ENCODE measurements around the gene SYTL5. TPM values are rescaled to one million over a fixed set of nuclear protein-coding genes. Genes with fewer than 3 reads are reported as not detected.

SYTL5 gene
- total RNA-seq, 3 donors from 2014 or later, result 0.80 to 10.0 (median 3.9) TPM

DNA sequence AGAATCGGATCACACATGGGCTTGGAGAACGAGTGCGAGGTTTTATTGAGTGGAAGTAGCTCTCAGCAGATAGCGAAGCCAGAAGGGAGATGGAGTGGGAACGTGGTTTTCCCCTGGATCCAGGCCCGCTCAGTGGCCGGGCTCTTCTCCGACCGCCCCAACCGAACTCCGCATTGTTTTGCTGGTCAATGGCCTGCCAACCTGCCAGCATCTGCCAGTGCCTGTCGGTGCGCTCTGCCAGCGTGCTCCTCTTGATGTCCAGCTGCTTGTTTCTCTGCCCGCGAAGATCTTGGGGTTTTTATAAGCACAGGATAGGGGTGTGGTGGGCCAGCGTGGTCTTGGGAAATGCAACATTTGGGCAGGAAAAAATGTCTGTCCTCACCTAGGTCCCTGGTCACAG lies 5.6 kb upstream of the SYTL5 start:
- no peak overlapping the region for H3K27ac ChIP-seq
- no peaks in the 10 kb centered on the region for H3K36me3 ChIP-seq
- no peak for DNase-seq (ENCODE audit: low spot score in 2 of 2)
- no peaks in the 10 kb centered on the region for H3K4me1 ChIP-seq
- intact Hi-C loops (cut with DNase I; ENCODE audit: low total_unique reads), result no loop called here
- TF ChIP-seq, protein P1, sequence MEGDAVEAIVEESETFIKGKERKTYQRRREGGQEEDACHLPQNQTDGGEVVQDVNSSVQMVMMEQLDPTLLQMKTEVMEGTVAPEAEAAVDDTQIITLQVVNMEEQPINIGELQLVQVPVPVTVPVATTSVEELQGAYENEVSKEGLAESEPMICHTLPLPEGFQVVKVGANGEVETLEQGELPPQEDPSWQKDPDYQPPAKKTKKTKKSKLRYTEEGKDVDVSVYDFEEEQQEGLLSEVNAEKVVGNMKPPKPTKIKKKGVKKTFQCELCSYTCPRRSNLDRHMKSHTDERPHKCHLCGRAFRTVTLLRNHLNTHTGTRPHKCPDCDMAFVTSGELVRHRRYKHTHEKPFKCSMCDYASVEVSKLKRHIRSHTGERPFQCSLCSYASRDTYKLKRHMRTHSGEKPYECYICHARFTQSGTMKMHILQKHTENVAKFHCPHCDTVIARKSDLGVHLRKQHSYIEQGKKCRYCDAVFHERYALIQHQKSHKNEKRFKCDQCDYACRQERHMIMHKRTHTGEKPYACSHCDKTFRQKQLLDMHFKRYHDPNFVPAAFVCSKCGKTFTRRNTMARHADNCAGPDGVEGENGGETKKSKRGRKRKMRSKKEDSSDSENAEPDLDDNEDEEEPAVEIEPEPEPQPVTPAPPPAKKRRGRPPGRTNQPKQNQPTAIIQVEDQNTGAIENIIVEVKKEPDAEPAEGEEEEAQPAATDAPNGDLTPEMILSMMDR (IDR thresholded peaks at IDR 0.05), result no peak
- no peak for TF ChIP-seq POLR2A (IDR thresholded peaks at IDR 0.05)
- no peak for TF ChIP-seq POLR2AphosphoS5 (IDR thresholded peaks at IDR 0.05)
- no peaks in the 10 kb centered on the region for H3K9me3 ChIP-seq
- H3K4me3 ChIP-seq, result no peak overlapping the region
- H3K27me3 ChIP-seq, result peaks cover 0 to 24% of the 10 kb centered on the region in 2 donors

DNA sequence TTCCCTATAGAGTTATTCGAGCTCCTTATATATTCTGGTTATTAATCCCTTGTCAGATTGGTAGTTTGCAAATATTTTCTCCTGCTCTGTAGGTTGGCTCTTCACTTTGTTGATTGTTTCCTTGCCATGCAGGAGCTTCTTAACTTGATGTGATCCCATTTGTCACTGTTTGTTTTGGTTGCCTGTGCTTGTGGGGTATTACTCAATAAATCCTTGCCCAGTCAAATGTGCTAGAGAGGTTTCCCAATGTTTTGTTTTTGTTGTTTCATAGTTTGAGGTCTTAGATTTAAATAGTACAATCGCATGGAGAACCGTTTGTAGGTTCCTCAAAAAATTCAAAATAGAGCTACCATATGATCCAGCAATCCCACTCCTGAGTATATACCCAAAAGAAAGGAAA lies 2.3 kb upstream of the SYTL5 start:
- TF ChIP-seq POLR2A (IDR thresholded peaks at IDR 0.05), result no peak
- TF ChIP-seq POLR2AphosphoS5 (IDR thresholded peaks at IDR 0.05), result no peak
- TF ChIP-seq, protein P1 (IDR thresholded peaks at IDR 0.05), result no peak
- H3K27ac ChIP-seq, result no peak overlapping the region
- intact Hi-C loops (cut with DNase I; ENCODE audit: low total_unique reads), result no loop called here
- no peak for DNase-seq (ENCODE audit: low spot score in 2 of 2)
- H3K4me3 ChIP-seq, result no peak overlapping the region
- H3K9me3 ChIP-seq, result no peaks in the 10 kb centered on the region
- no peaks in the 10 kb centered on the region for H3K36me3 ChIP-seq
- no peaks in the 10 kb centered on the region for H3K4me1 ChIP-seq
- H3K27me3 ChIP-seq, result no peaks in the 10 kb centered on the region

DNA sequence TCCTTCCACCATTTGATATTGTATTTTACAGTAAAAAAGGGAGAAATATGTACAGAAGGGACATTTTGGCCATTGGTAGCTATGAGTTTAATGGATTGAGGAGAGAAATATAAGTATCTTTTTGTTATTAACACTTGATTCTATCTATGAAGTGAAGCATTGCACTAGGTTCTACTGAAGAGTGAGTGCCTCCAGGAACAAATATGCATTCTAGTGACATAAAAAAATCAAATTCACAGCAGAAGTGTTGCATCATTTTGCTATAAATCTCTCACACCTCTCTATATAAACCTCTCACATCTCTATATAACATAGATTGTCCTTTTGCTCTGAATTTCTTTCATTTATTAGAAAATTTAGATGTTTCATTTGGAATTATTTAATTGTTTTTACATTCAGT lies 425 bp downstream of the SYTL5 start:
- Histone ChIP-seq H3K36me3 (no peaks in the 10 kb centered on the region), H3K4me3 (no peak overlapping the region), H3K27me3 (peaks cover 0 to 8% of the 10 kb centered on the region in 2 donors), H3K27ac (no peak overlapping the region), H3K9me3 (no peaks in the 10 kb centered on the region), H3K4me1 (no peaks in the 10 kb centered on the region)
- DNase-seq (ENCODE audit: low spot score in 2 of 2), result no peak
- TF ChIP-seq POLR2AphosphoS5 (IDR thresholded peaks at IDR 0.05) (no peak), POLR2A (IDR thresholded peaks at IDR 0.05) (no peak)
- TF ChIP-seq, protein P1 (IDR thresholded peaks at IDR 0.05), result no peak
- intact Hi-C loops (cut with DNase I; ENCODE audit: low total_unique reads), result no loop called here

DNA sequence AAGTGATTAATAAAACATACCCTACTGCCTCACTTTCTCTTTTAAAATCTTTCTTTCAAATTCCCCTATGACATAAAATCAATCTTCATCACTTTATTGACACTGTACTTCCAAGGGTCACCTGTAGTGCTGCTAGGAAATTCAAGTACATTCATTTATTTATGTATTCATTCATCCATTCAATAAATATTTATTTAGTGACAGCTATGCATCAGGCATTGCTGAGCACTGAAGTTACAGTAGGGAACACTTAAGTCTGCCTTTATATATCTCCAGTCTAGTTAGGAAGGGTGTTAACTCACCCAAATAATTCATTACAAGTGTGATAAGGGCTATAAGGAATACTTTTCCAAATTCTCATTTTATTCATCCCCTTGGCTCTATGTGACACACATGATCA lies 2.3 kb downstream of the SYTL5 start:
- Histone ChIP-seq H3K27ac (no peak overlapping the region), H3K4me1 (no peaks in the 10 kb centered on the region), H3K4me3 (no peak overlapping the region), H3K27me3 (peaks cover 0 to 8% of the 10 kb centered on the region in 2 donors), H3K36me3 (no peaks in the 10 kb centered on the region), H3K9me3 (no peaks in the 10 kb centered on the region)
- intact Hi-C loops (cut with DNase I; ENCODE audit: low total_unique reads), result no loop called here
- no peak for DNase-seq (ENCODE audit: low spot score in 2 of 2)
- TF ChIP-seq POLR2AphosphoS5 (IDR thresholded peaks at IDR 0.05) (no peak), POLR2A (IDR thresholded peaks at IDR 0.05) (no peak)
- TF ChIP-seq, protein P1 (IDR thresholded peaks at IDR 0.05), result no peak

DNA sequence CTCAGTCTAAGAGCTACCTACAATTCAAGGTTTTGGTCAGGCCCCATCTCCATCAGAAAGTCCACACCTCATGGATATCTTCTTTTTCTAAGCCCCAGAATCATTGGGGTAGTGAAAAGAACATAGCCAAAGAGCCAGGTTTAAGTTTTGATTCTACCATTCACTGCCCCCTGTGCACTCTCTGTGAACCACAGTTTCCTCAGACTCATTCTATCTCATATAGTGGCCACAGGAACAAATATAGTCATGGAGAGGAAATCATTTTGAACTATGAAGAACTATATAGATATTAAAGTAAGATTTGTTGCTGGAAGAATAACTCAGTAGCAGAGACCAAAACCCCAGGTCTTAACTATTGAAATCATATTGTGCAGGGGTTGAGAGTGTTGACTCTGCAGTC lies 3.3 kb downstream of the SYTL5 start:
- intact Hi-C loops (cut with DNase I; ENCODE audit: low total_unique reads), result no loop called here
- peaks cover 0 to 8% of the 10 kb centered on the region in 2 donors for H3K27me3 ChIP-seq
- DNase-seq (ENCODE audit: low spot score in 2 of 2), result no peak
- no peaks in the 10 kb centered on the region for H3K4me1 ChIP-seq
- TF ChIP-seq, protein P1 (IDR thresholded peaks at IDR 0.05), result no peak
- TF ChIP-seq POLR2AphosphoS5 (IDR thresholded peaks at IDR 0.05) (no peak), POLR2A (IDR thresholded peaks at IDR 0.05) (no peak)
- H3K27ac ChIP-seq, result no peak overlapping the region
- no peaks in the 10 kb centered on the region for H3K36me3 ChIP-seq
- H3K4me3 ChIP-seq, result no peak overlapping the region
- no peaks in the 10 kb centered on the region for H3K9me3 ChIP-seq
